Breast epithelium (tissue), 3 donors: ENCODE measurements around the gene MRPL41.

Experiments used
- POLR2AphosphoS5 ChIP-seq, 3 donors: sonication (generic); formaldehyde crosslinking; IDR thresholded peaks; one replicate each; pipeline ENCODE4 v1.6.1; 2017; ENCODE audit warnings: antibody characterized with exemption in 3 of 3
- TF ChIP-seq, protein P1 (sequence below), 3 donors: fragments of 450-650 bp; IDR thresholded peaks; one replicate each; pipeline ENCODE4 v1.5.1; 2016 to 2017; ENCODE audit warnings: antibody characterized with exemption in 3 of 3, mild to moderate bottlenecking in 3 of 3, moderate library complexity in 3 of 3

DNA sequence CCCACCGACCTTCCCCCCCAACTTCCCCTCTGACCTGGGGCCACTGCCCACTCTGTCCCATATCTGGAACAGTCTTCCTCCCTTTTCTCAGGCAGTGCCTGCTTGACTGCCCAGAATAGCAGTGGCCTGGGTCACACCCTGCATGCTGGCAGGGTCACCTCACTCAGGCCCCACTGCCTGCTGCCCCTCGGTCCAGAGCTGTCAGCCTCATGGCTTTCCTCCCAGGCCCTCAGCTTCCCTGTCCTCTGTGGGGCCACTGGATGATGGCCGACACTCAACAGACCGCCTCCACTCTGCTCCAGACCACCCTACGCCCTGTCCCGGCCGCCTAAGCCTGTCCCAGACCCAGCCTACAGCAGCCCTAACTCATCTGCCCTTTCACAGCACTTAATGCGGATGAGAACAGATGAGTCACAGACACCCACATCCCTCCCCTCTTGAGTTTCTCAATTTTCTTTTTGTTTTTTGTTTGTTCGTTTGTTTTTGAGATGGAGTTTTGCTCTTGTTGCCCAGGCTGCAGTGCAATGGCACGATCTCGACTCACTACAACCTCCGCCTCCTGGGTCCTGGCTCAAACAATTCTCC is 7.4 kb upstream of the MRPL41 start:
- TF ChIP-seq, protein P1, sequence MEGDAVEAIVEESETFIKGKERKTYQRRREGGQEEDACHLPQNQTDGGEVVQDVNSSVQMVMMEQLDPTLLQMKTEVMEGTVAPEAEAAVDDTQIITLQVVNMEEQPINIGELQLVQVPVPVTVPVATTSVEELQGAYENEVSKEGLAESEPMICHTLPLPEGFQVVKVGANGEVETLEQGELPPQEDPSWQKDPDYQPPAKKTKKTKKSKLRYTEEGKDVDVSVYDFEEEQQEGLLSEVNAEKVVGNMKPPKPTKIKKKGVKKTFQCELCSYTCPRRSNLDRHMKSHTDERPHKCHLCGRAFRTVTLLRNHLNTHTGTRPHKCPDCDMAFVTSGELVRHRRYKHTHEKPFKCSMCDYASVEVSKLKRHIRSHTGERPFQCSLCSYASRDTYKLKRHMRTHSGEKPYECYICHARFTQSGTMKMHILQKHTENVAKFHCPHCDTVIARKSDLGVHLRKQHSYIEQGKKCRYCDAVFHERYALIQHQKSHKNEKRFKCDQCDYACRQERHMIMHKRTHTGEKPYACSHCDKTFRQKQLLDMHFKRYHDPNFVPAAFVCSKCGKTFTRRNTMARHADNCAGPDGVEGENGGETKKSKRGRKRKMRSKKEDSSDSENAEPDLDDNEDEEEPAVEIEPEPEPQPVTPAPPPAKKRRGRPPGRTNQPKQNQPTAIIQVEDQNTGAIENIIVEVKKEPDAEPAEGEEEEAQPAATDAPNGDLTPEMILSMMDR (IDR thresholded peaks at IDR 0.05) = no peak
- no peak for TF ChIP-seq POLR2AphosphoS5 (IDR thresholded peaks at IDR 0.05)
